Measurements from ENCODE around the gene ARHGDIG. TPM values are rescaled to one million over a fixed set of nuclear protein-coding genes. Genes with fewer than 3 reads are reported as not detected.

ARHGDIG gene
- total and polyA plus RNA-seq, 2 of the 4 experiments (the other 2 are of a cell fraction) = 0.24 to 0.36 TPM

DNA sequence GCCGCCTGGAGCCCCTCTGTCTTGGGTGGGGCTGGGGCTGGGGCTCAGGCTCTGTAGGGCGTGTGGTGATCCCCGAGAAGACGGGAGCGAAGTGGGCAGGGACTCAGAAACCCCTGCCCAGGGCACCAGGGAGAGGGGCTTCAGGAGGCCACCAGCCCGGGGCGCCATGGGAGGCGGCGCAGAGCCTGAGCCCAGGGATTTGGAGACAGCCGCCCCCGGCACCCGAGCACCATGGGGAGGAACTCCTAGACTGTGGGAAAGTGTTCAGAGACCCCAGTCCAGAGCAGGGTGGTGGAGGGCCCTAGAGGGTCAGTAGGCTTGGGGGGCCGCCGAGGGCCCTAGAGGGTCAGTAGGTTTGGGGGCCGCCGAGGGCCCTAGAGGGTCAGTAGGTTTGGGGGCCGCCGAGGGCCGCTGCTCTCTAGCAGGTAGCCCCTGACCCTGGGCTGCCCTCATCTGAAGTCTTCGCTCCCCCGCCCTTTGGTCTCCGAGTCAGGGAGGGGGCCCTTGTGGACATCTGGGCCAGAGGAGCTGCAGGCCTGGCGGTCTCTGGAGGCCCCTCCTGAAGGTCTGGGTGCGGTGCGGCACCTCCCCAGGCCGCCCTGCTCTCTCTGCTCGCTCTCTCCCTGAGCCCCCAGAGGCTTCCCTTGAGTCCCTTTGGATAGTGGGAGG, 734 bp downstream of the ARHGDIG start:
- CTCF ChIA-PET = no interaction called here
- H3K56ac ChIP-seq (ENCODE audit: extremely low read depth, insufficient read depth, low read length) = no peak overlapping the region
- H2BK120ac ChIP-seq (ENCODE audit: low read depth, low read length) = no peak overlapping the region
- no peak overlapping the region for H2AK9ac ChIP-seq (replicated peaks; ENCODE audit: low read depth, low read length, poor library complexity)
- intact Hi-C loops (cut with micrococcal nuclease) = no loop called here
- H2AFZ ChIP-seq (replicated peaks; ENCODE audit: low read length, poor library complexity) = peak overlapping the region; percentile 63
- DNase-seq = no peak
- H3K4ac ChIP-seq (ENCODE audit: low read depth, low read length) = no peak overlapping the region
- dilution Hi-C loops (cut with HindIII; ENCODE audit: low sequenced_read_pairs, unreplicated experiment) = no loop called here
- no peak overlapping the region for H2BK15ac ChIP-seq (ENCODE audit: low read depth, low read length)
- TF ChIP-seq, protein P1, sequence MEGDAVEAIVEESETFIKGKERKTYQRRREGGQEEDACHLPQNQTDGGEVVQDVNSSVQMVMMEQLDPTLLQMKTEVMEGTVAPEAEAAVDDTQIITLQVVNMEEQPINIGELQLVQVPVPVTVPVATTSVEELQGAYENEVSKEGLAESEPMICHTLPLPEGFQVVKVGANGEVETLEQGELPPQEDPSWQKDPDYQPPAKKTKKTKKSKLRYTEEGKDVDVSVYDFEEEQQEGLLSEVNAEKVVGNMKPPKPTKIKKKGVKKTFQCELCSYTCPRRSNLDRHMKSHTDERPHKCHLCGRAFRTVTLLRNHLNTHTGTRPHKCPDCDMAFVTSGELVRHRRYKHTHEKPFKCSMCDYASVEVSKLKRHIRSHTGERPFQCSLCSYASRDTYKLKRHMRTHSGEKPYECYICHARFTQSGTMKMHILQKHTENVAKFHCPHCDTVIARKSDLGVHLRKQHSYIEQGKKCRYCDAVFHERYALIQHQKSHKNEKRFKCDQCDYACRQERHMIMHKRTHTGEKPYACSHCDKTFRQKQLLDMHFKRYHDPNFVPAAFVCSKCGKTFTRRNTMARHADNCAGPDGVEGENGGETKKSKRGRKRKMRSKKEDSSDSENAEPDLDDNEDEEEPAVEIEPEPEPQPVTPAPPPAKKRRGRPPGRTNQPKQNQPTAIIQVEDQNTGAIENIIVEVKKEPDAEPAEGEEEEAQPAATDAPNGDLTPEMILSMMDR (conservative IDR thresholded peaks at IDR 0.05; ENCODE audit: low read depth, low read length) = no peak
- TF ChIP-seq RFX5 (IDR thresholded peaks at IDR 0.05; ENCODE audit: low read depth, low read length) = no peak
- TF ChIP-seq RCOR1 (IDR thresholded peaks at IDR 0.05; ENCODE audit: insufficient replicate concordance, low read length) = no peak
- TF ChIP-seq MAZ (IDR thresholded peaks at IDR 0.05; ENCODE audit: borderline replicate concordance, low read depth, low read length) = no peak
- no peak for TF ChIP-seq FOS (IDR thresholded peaks at IDR 0.05; ENCODE audit: low read depth, low read length)
- no peak for TF ChIP-seq CEBPB (IDR thresholded peaks at IDR 0.05; ENCODE audit: low read depth, low read length)
- TF ChIP-seq RAD21 (IDR thresholded peaks at IDR 0.05; ENCODE audit: low read length) = no peak
- TF ChIP-seq, protein P2, sequence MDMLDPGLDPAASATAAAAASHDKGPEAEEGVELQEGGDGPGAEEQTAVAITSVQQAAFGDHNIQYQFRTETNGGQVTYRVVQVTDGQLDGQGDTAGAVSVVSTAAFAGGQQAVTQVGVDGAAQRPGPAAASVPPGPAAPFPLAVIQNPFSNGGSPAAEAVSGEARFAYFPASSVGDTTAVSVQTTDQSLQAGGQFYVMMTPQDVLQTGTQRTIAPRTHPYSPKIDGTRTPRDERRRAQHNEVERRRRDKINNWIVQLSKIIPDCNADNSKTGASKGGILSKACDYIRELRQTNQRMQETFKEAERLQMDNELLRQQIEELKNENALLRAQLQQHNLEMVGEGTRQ (IDR thresholded peaks at IDR 0.05; ENCODE audit: low read depth, low read length) = no peak
- no peak for TF ChIP-seq MXI1 (IDR thresholded peaks at IDR 0.05; ENCODE audit: borderline replicate concordance, low read depth, low read length)
- TF ChIP-seq, protein P3, sequence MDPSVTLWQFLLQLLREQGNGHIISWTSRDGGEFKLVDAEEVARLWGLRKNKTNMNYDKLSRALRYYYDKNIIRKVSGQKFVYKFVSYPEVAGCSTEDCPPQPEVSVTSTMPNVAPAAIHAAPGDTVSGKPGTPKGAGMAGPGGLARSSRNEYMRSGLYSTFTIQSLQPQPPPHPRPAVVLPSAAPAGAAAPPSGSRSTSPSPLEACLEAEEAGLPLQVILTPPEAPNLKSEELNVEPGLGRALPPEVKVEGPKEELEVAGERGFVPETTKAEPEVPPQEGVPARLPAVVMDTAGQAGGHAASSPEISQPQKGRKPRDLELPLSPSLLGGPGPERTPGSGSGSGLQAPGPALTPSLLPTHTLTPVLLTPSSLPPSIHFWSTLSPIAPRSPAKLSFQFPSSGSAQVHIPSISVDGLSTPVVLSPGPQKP (IDR thresholded peaks at IDR 0.05; ENCODE audit: borderline replicate concordance, low read depth, low read length) = no peak
- TF ChIP-seq MAFK (IDR thresholded peaks at IDR 0.05; ENCODE audit: low read depth, low read length) = no peak
- no TSS peak for BruUV-seq (replicated peaks)
- H3K79me1 ChIP-seq (ENCODE audit: low read depth in 1 of 2, low read length in 2 of 2) = no peaks in the 10 kb centered on the region
- H2AK5ac ChIP-seq (ENCODE audit: low read depth, low read length) = no peak overlapping the region
- H3K9me1 ChIP-seq (ENCODE audit: insufficient read depth, low read length) = no peaks in the 10 kb centered on the region
- H4K8ac ChIP-seq (ENCODE audit: low read depth in 2 of 2, low read length in 2 of 2) = no peak overlapping the region
- H3K36me3 ChIP-seq (ENCODE audit: control insufficient read depth, insufficient read depth, low read length) = no peaks in the 10 kb centered on the region
- ATAC-seq (ENCODE audit: low read depth) = no peak
- no peaks in the 10 kb centered on the region for H3K9me3 ChIP-seq (ENCODE audit: control insufficient read depth, insufficient read depth, low read length)
- no peak overlapping the region for H2BK5ac ChIP-seq (ENCODE audit: low read depth, low read length, poor library complexity, severe bottlenecking)
- H3K27ac ChIP-seq (ENCODE audit: insufficient read depth, low read length) = no peak overlapping the region
- no peak overlapping the region for H4K5ac ChIP-seq (ENCODE audit: low read depth, low read length)
- H3K4me2 ChIP-seq (ENCODE audit: low read depth, low read length) = no peak overlapping the region; the same call in 1 of the 2 replicates
- no peak overlapping the region for H4K91ac ChIP-seq (ENCODE audit: insufficient read depth, low read depth, low read length)
- no peaks in the 10 kb centered on the region for H3K4me1 ChIP-seq (ENCODE audit: control insufficient read depth, insufficient read depth, low read length)
- no peak overlapping the region for H3K18ac ChIP-seq (ENCODE audit: low read depth, low read length)
- H3K27me3 ChIP-seq (ENCODE audit: control insufficient read depth, insufficient read depth, low read length) = peaks cover 38% of the 10 kb centered on the region
- 20% methylated on average over 16 of the region's 27 CpGs; no CpG with 5 or more reads in 1 of the 2 experiments for WGBS, 2 experiments (ENCODE audit: extremely low coverage in 2 of 2, insufficient read length in 1 of 2)
- H3K23ac ChIP-seq (ENCODE audit: low read depth, low read length) = no peak overlapping the region
- H3K4me3 ChIP-seq (ENCODE audit: insufficient read depth, low read depth, low read length) = no peak overlapping the region
- no peak overlapping the region for H3K9ac ChIP-seq (ENCODE audit: low read depth, low read length)
- no peak overlapping the region for H2BK20ac ChIP-seq (ENCODE audit: low read depth, low read length)
- POLR2A ChIA-PET (ENCODE audit: unreplicated experiment) = no interaction called here
- no peak overlapping the region for H3K14ac ChIP-seq (replicated peaks; ENCODE audit: low read depth, low read length)
- in situ Hi-C loops (cut with MboI; ENCODE audit: low sequenced_read_pairs) = no loop called here
- H4K20me1 ChIP-seq (ENCODE audit: insufficient read depth, low read length) = no peaks in the 10 kb centered on the region; the same call in 1 of the 2 replicates
